KG1 (cell line): ENCODE measurements around the gene SMG6.
"Not testable (repeated sequence)": the region's sequence is repeated elsewhere in the genome, so short reads cannot be mapped to it uniquely, and the experiment has no call there.

Source experiments
- DNase-seq: peaks from one replicate; lab custom pipeline; 2025; lab: John Stamatoyannopoulos, UW

SMG6 gene

DNA sequence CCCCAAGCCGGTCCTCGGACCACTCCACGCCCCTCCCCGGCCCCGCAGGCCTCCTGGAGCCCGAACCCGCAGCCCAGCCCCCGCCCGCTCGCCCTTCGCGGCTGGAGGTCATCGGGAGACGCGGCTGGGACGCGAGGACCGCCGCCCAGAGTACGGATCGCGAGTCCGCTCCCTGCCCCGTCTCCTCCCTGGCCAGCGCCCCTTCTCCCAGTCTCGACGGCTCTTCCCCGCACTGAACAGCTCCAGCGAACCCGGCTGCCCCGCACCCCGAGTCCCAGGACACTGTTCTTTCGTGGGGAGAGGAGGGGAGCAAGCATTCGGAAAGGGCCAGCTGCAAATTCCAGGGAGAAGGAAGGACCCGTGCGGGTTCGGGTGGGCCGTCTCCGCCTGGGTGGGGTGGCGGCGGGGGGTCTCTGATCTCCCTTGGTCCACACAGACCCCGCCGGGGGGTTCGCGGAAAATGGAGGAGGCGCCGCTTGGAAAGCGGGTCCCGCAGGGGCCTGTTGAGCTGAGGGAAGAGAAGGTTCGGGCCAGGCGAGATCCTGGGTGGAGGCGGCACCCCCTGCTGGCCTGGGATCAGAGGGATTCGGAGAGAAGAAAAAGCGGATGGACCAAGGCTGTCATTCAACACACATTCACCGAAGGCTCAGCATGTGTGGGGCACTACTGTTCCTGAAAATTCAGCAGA, 277.8 kb downstream of the SMG6 start:
- no peak for DNase-seq

DNA sequence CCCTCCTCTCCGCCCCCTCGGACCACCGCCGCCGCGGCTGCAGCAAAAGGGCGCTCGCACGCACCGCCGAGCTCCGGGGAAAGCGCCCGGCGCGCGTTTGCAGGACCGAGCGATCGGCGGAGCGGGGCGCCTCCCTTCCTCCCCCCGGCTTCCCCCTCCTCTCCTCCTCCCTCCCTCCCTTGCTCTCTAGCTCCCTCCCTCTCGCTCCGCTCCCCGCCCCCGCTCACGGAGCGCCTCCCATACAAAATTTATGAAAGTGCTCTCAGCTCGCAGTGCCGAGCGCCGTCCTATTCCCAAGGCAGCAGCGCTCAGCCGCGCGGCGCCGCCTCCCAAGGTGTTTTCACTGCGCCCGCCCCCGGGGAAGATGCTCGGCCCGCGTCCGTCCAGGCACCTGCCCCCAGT, 278.4 kb downstream of the SMG6 start, which contains the start of gene RTN4RL1:
RTN4RL1 (minus strand) TSS at position 115 of the 402 bp plus-strand sequence. CDS start 469 bp downstream, outside the sequence.
- no peak for DNase-seq

DNA sequence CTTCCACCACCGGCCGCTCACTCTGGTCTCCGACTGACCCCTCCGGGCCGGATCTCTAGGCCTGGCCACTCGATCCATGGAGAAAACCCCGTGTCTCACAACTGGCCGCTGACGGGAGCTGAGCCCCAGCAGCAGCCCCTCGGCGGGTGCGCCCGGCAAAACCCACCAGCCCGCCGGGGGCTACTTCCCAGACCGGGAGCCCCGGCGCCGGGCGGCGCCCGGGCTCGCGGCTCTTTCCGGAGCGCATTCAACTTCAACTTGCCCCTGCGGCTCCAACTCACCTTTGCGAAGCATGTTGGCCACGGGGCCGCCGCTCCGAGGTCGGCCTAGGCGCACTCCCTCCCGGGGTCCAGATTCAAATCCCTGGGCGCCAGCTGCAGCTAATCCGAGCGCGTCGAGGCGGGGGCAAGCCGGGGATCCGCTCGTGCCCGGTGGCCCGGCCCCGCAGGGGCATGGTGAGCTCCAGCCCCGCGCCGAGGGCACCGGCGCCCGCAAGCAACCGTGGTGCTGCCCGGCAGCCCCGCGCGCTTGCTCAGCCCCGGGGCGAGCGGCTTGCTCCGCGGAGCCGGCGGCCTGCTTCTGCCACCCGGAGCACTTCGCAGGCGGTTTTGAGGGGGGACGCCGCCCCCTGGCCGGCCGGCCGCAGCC, 278.9 kb downstream of the SMG6 start:
- no peak for DNase-seq

DNA sequence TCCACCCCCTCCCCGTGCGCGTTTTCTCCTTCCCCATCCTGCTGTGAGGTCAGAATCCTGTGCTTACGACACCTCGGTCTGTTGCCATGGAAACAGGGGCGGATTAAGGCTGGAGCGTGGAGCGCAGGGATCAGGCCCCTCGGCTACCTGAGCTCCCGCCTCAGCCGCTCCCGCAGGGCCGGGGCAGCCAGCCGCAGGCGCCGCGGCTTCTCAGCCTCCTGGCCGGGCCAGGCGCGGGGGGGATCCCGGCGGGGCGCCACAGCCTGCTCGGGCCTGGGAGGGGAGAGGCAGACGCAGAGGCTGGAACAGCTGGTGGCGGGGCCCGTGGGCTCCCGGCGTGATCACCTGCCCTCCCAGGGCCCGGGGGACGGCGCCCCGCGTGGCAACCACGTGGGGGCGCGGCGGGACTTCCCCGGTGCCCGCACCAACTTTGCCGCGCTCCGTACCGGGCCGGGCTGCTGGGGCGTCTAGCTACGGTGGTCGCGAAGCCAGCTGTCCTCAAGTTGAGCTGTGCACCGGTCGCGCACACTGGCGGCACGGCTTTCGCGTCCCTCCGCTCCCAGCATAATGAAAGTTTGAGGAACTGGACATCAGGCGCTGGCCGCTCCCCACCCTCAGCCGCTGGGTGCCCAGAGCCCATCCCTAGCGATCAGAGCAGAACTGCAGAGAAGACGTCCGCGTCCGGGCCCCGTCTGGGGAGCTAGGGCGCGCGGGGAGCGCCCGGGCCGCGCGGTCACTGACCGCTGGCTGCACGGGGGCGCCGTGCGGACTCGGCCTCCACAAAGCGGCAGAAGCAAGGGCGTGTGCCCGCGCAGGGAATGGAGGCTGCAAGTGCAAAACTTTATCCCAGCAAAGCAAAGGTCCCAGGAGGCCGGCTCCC, 279.7 kb downstream of the SMG6 start:
- no peak for DNase-seq

DNA sequence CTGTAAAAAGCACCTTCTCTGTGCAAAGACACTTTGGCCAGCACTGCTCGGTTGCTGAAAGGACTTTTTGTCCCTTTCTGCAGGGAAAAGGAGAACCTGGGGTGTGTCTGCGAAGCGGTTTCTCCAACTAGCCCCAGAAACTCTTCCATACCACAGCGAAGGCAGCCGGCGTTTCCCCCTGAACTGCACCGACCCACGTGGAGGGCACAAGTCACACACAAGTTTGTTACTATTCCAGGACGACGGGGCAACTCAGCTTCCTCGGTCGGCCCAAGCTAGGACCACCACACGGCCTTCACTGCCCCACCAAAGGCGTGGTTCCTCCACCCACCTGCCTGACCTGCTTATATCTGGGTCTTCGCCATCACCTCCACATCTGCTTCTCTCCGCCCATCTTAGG, 280.3 kb downstream of the SMG6 start:
- DNase-seq, result no peak

DNA sequence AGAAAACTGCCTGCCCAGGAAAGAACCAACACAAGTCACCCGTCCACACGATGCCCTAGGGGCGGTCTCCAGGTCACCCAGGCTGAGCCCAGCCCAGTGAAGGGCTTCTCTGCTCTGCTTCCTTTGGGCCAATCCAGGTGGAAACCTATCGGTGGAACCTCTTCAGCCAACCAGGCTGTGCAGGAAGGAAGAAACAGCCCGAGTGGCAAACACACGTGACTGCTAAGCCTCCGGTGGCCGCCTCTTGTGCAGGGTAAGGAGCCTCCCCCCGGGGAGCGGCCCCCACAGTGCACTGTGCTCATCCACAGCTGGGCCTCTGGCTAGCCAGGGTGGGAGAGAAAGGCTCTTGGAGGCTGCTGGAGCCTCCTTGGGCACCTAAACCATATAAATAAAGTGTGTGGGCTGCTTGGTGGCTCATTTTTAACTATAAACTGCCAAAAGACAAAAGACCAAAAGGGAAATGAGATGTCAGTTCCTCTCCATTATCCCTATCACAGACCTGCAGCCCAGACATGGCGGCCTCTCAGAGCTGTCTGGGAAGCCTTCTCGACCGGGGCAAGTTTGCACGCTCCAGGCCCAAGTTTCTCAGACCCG, 280.8 kb downstream of the SMG6 start:
- no peak for DNase-seq

DNA sequence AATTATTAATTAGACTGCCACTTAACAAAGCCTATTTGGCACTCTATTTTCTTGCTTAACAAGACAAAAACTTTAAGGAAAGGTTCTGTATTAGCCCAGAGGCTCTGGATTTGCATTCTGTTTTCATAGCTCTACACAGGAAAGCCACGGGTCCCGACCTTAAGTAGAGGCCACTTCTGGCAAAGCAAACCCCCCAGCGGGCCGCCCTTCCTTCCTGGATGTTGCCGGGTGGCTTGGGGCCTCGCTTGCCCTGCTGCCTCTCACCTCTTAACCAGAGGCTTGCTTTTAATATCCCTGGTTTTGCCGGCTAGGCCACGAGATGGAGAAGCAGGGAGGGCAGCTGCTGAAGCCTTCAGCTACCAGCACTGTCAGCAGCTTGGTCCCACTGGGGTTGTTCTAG, 282.9 kb downstream of the SMG6 start:
- no peak for DNase-seq

DNA sequence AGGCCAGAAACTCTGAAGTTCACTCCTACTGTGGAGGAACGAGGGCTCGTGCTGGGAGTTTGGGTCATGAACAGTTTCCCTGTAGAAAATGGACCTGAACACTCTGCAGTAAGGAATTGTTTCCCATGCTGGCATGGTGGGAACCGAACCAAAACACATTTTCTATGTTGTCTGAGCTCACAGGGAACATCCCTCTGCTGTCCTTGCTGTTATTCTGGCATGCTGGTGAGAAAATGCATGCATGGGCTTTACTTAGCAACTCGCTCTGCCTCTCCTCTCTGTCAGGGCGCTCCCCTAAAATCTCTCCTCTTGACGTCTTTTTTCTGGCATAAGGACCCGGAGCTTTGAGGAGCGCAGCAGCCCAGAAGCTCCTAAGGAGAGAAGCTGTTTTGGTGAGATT, 283.9 kb downstream of the SMG6 start:
- no peak for DNase-seq

DNA sequence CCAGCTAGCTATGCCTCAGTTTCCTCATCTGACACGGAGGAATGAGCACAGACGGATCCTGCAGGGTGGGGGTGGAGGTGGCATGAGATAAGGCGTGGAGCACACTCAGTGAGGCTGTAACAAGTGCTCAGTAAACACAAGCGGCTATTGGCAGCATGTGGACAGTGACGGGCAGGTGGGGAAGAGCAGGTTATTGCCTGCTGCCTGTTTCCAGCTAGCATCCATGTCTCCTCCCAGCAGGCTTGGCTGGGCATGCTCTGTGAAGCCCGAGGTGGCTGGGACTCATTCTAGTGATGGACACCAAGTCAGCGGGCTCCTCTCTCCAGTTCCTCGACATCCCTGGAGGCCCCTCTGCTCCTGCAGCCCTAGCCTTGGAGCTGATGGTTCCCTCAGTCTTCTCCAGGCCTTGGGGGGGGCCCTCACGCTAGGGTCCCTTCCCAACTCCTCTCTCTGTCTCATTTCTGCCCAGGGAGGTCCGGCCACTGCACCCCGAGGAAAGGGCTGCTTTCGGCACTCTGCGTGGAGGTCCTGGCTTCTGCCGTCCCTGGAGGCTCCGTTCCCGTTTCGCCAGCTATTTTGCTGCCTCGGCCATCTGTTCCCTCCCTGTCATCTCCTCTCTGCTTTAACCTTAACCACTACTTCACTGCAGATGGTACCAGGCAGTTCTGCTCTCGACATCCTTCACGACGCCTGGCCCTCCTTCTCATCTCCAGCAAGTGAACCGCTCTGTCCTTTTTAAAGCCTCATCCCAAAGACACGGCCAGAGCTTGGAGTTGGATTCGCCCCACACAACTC, 284.7 kb downstream of the SMG6 start:
- no peak for DNase-seq

DNA sequence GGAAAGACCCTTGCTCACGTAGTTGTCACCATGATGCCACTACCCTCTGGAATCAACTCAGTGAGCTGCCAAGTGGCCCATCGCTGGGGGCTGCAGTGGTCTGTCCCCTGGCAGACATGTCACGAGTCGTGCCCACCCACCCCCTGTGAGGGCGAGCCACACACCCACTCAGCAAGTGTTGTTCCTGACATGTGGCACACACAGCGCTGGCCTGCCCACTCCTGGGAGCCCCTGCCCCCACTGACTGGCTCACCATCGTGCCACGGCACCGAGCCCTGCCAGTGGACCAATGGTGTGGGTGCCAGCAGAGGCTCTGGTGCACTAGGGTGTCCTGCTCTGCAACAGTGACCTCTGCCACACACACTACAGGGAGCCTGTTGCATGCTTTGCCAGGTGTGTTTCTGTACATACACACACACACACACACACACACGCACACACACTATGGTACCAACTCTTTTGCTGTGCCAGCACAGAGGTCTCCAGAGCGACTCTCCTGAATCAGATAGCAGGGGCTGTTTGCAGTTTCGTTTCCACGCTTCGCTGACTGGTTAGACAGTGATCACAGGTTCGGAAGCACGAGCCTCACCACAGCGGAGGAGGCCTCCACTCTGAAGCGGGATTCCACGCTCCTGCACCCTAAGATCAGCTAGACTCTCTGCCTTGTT, 286.2 kb downstream of the SMG6 start:
- DNase-seq, result no peak

DNA sequence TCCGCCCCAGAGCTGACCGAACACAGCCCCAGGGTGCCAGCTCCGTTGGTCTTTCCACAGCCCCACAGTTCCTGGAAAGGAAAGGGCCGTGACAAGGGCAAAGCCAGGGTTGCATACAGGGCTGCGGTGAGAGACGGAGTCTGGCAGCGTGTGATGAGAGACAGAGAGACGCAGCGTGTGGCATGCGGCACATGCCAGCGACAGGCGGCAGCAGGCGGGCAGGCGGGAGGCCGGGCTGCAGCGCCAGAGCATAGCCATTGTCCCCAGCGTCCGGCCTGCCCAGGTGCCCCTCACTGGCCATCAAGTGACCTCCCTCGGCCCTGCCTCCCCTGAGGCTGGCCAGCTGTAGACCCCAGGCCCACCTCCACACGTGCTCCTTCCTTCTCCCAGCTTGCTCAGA, 287.1 kb downstream of the SMG6 start:
- DNase-seq, result no peak

GRCh38 chr17:2015314-2015713, 288.3 kb downstream of the SMG6 start:
- no peak for DNase-seq

- no peak for DNase-seq
Observed at GRCh38 chr17:2013994-2014317, 289.6 kb downstream of the SMG6 start.

- not testable (repeated sequence) for DNase-seq
Observed at GRCh38 chr17:2013220-2013993, 290.2 kb downstream of the SMG6 start.

DNA sequence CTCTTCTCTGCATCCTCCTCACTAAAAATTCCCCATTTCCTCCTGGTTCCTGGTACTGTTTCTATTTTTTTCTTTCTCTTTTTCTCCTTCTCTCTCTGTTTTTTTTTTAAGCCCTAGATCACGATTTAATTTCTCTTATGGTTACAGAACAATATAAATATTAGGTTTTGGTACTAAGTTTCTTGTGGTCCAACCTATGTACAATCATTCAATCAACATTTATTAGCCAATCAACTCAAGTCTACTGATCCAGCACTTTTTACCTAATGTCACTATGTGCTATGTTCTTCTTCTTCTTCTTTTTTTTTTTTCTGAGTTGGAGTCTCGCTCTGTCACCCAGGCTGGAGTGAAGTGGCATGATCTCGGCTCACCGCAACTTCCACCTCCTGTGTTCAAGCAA, 291.1 kb downstream of the SMG6 start:
- no peak for DNase-seq

- DNase-seq, result no peak
Observed at GRCh38 chr17:2011411-2012371, 291.9 kb downstream of the SMG6 start.
